ENCODE measurements around the gene EOLA1.
A peak's percentile ranks its signal among the peaks of the same experiment; 100 is the strongest.
"Not testable (repeated sequence)": the region's sequence is repeated elsewhere in the genome, so short reads cannot be mapped to it uniquely, and the experiment has no call there.

EOLA1 gene

GRCh38 chrX:149513825-149514428 lies 26.9 kb upstream of the EOLA1 start:
- DNase-seq = no peak

GRCh38 chrX:149515954-149516602 lies 24.7 kb upstream of the EOLA1 start:
- no peak for DNase-seq

GRCh38 chrX:149516604-149517003 lies 24.2 kb upstream of the EOLA1 start:
- DNase-seq = no peak

GRCh38 chrX:149517308-149517707 lies 23.5 kb upstream of the EOLA1 start:
- DNase-seq = no peak

GRCh38 chrX:149518236-149518635 lies 22.6 kb upstream of the EOLA1 start:
- no peak for DNase-seq

- DNase-seq = not testable (repeated sequence)
Observed at GRCh38 chrX:149520636-149521277, 20.1 kb upstream of the EOLA1 start.

- DNase-seq = no peak
Observed at GRCh38 chrX:149521438-149521837, 19.4 kb upstream of the EOLA1 start.

GRCh38 chrX:149522916-149523315 lies 17.9 kb upstream of the EOLA1 start:
- no peak for DNase-seq

GRCh38 chrX:149525389-149525788 lies 15.4 kb upstream of the EOLA1 start:
- DNase-seq = peak in 17 of 56 donors; percentile 1 to 39 (median 11)

GRCh38 chrX:149525903-149526302 lies 14.9 kb upstream of the EOLA1 start:
- peak in 1 of 56 donors; percentile 4 for DNase-seq

GRCh38 chrX:149526318-149527033 lies 14.3 kb upstream of the EOLA1 start:
- not testable (repeated sequence) for DNase-seq

- DNase-seq = peak in 1 of 56 donors; percentile 18
Observed at GRCh38 chrX:149527705-149528104, 13.1 kb upstream of the EOLA1 start.

- DNase-seq = no peak
Observed at GRCh38 chrX:149528381-149528780, 12.4 kb upstream of the EOLA1 start.

GRCh38 chrX:149531599-149531998 lies 9.2 kb upstream of the EOLA1 start:
- no peak for DNase-seq

- not testable (repeated sequence) for DNase-seq
Observed at GRCh38 chrX:149532868-149533267, 7.9 kb upstream of the EOLA1 start.

GRCh38 chrX:149533999-149534398 lies 6.8 kb upstream of the EOLA1 start:
- DNase-seq = not testable (repeated sequence)

- DNase-seq = not testable (repeated sequence)
Observed at GRCh38 chrX:149534926-149535602, 5.7 kb upstream of the EOLA1 start.

GRCh38 chrX:149537474-149537873 lies 3.3 kb upstream of the EOLA1 start:
- DNase-seq = not testable (repeated sequence)

GRCh38 chrX:149539283-149540130 lies 1.3 kb upstream of the EOLA1 start:
- DNase-seq = peak; percentile 11 to 92 (median 77)

GRCh38 chrX:149540131-149540620 lies 636 bp upstream of the EOLA1 start:
- DNase-seq = peak in 55 of 56 donors; percentile 36 to 94 (median 82)
